Measurements from ENCODE around the gene SEZ6.

Gene SEZ6

GRCh38 chr17:28999206-28999605, 6.6 kb downstream of the SEZ6 start:
- no peak for FAIRE-seq

GRCh38 chr17:28997806-28998205, 8.0 kb downstream of the SEZ6 start:
- FAIRE-seq: no peak

GRCh38 chr17:28996554-28997096, 9.2 kb downstream of the SEZ6 start:
- FAIRE-seq: no peak

GRCh38 chr17:28993645-28994426, 12.0 kb downstream of the SEZ6 start:
- FAIRE-seq: no peak

- no peak for FAIRE-seq
These were observed 12.9 kb downstream of the SEZ6 start for GRCh38 chr17:28992625-28993600.

- FAIRE-seq: no peak
These were observed 13.6 kb downstream of the SEZ6 start for GRCh38 chr17:28992185-28992584.

- no peak for FAIRE-seq
These were observed 14.1 kb downstream of the SEZ6 start for GRCh38 chr17:28991779-28992178.

GRCh38 chr17:28989028-28989427, 16.8 kb downstream of the SEZ6 start:
- FAIRE-seq: no peak

GRCh38 chr17:28988475-28988874, 17.4 kb downstream of the SEZ6 start:
- FAIRE-seq: no peak

GRCh38 chr17:28986714-28987655, 18.8 kb downstream of the SEZ6 start:
- FAIRE-seq: no peak

- FAIRE-seq: no peak
These were observed 19.7 kb downstream of the SEZ6 start for GRCh38 chr17:28985950-28986713.

- FAIRE-seq: no peak
These were observed 22.3 kb downstream of the SEZ6 start for GRCh38 chr17:28983286-28984230.

- FAIRE-seq: no peak
These were observed 23.6 kb downstream of the SEZ6 start for GRCh38 chr17:28982131-28982793.

- no peak for FAIRE-seq
These were observed 27.4 kb downstream of the SEZ6 start for GRCh38 chr17:28978356-28978964.

- no peak for FAIRE-seq
These were observed 28.0 kb downstream of the SEZ6 start for GRCh38 chr17:28977659-28978355.

- FAIRE-seq: no peak
These were observed 30.2 kb downstream of the SEZ6 start for GRCh38 chr17:28975646-28976045.

- FAIRE-seq: no peak
These were observed 30.8 kb downstream of the SEZ6 start for GRCh38 chr17:28975031-28975430.

GRCh38 chr17:28974451-28974850, 31.4 kb downstream of the SEZ6 start:
- no peak for FAIRE-seq

GRCh38 chr17:28973425-28973824, 32.4 kb downstream of the SEZ6 start:
- no peak for FAIRE-seq

All from endometrium (tissue), 2 donors.